ENCODE results near the gene ST8SIA1.

The ST8SIA1 gene

DNA sequence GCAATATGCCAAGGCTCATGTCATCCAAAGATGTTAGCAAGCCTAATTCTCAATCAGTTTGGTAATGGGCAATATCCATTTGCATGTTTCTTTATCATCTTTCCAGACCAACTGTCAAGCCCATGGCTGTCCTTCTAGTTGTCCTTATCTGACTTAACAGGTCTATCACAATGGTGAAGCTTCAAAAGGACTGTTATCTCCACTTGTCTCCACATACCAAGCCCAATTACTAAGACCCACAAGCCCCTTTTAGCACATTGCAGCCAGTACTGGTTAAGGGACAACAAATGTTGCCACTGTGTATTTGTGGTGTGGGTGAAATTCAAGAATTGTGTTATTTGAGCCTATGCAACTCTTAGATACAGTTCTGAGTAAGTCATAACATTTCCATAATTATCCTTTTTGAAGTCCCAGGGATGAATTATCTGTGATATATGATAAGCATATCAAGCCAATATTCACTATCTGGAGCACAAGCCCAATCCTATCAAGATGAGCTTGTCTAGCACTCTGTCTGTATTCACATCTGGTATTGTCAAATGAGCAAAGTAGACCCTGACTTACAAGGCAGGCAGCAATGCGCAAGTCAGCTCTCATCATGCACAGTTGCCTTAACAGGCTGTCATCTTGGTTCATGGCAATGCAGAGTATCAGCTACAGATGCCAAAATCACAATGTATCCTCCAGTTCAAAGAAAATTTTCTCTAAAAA, 19.3 kb upstream of the ST8SIA1 start:
- no peak for TF ChIP-seq JUND (IDR thresholded peaks at IDR 0.05; ENCODE audit: low read depth)
- DNase-seq (ENCODE audit: low read depth in 1 of 2, low spot score in 1 of 2): no peak
- in situ Hi-C loops (cut with HindIII; ENCODE audit: low pct_unique_long_range_greater_than_20kb, low sequenced_read_pairs): no loop called here

DNA sequence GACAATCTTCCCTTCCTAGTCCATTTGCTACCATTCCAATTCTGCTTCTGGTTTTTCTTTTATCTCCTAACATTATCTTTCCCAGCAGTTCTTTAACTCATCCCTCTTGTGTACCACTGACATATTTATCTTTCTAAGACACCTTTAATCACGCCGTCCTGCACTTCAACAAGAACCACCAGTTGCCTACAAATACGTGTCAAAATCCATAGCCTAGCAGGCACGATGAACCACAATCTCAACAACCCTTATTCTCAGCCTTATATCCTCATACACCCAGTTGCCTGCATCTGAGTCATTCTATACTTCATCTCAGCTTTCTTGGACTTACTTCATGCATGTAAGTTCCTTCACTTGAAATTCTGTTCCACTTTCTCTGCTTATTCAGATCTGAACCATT, 16.4 kb upstream of the ST8SIA1 start:
- in situ Hi-C loops (cut with HindIII; ENCODE audit: low pct_unique_long_range_greater_than_20kb, low sequenced_read_pairs): no loop called here
- no peak for DNase-seq (ENCODE audit: low read depth in 1 of 2, low spot score in 1 of 2)

DNA sequence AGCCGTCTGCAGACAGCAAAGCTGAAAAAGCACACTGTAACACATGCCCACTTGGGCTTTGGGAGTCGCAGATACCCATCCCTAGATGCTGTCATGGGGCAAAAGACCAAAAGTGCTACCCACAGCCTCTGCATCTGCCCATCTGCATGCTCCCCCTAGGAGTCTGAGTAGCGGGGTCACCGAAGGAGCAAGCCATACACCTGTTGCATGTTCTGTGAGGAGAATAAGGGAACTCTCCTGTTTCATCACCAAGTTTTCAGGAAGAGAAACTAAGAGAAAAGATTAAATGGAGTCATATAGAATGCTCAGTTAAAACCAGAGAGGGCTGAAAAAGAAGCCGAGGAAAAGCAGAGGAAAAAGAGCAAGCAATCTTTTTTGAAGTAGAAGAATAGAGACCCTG, 13.7 kb upstream of the ST8SIA1 start:
- no peak for TF ChIP-seq JUND (IDR thresholded peaks at IDR 0.05; ENCODE audit: low read depth)
- in situ Hi-C loops (cut with HindIII; ENCODE audit: low pct_unique_long_range_greater_than_20kb, low sequenced_read_pairs): no loop called here
- DNase-seq (ENCODE audit: low read depth in 1 of 2, low spot score in 1 of 2): no peak

More for the DNA sequence above, 16.4 kb upstream of the ST8SIA1 start:
- no peak for TF ChIP-seq JUND (IDR thresholded peaks at IDR 0.05; ENCODE audit: low read depth)

DNA sequence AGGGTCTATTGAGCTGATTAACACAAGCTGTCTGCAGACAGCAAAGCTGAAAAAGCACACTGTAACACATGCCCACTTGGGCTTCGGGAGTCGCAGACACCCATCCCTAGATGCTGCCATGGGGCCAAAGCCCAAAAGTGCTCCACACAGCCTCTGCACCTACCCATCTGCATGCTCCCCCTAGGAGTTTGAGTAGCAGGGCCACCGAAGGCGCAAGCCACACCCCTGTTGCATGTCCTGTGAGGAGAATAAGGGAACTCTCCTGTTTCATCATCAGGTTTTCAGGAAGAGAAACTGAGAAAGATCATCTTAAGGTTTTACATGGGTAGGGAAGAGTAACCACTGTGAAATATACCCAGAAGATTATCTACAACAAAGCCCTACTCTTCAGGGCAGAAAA, 5.6 kb upstream of the ST8SIA1 start:
- DNase-seq (ENCODE audit: low read depth in 1 of 2, low spot score in 1 of 2): no peak
- in situ Hi-C loops (cut with HindIII; ENCODE audit: low pct_unique_long_range_greater_than_20kb, low sequenced_read_pairs): no loop called here
- TF ChIP-seq JUND (IDR thresholded peaks at IDR 0.05; ENCODE audit: low read depth): no peak

DNA sequence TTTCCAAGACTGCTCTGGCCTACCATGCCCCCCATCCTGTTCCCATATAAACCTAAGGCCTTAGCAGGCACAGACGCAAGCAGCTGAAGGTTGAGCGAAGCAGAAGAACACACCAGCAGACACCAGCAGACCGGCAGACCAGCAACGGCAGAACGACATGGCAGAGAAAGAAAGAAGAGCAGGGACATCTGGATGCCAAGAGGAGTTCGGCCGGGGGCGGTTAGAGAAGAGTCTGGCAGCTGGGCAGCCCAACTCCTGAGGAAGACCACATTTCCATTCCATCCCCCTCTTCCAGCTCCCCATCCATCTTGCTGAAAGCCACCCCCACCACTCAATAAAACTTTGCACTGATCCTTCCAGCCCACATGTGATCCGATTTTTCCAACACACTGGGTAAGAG, 5.2 kb upstream of the ST8SIA1 start:
- DNase-seq (ENCODE audit: low read depth in 1 of 2, low spot score in 1 of 2): no peak
- in situ Hi-C loops (cut with HindIII; ENCODE audit: low pct_unique_long_range_greater_than_20kb, low sequenced_read_pairs): no loop called here
- no peak for TF ChIP-seq JUND (IDR thresholded peaks at IDR 0.05; ENCODE audit: low read depth)

DNA sequence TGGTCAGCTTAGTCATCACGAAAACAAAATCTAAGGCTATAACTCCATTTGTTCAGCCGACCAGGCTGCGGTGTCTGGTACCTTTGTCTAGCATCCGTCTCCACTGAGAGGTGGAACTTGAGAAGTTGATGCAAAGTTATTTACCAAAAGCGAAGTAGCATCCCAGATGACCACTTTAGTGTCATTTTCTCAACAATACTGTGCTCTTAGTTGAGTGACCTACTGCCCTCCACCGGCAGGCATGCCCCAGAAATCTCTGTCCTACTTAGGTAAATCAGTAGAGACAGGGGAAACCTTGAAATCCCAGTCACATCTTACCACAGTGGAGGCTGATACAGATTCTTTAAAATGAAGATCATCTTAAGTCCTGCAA, 1.3 kb upstream of the ST8SIA1 start:
- DNase-seq (ENCODE audit: low read depth in 1 of 2, low spot score in 1 of 2): no peak
- TF ChIP-seq JUND (IDR thresholded peaks at IDR 0.05; ENCODE audit: low read depth): no peak
- in situ Hi-C loops (cut with HindIII; ENCODE audit: low pct_unique_long_range_greater_than_20kb, low sequenced_read_pairs): no loop called here

DNA sequence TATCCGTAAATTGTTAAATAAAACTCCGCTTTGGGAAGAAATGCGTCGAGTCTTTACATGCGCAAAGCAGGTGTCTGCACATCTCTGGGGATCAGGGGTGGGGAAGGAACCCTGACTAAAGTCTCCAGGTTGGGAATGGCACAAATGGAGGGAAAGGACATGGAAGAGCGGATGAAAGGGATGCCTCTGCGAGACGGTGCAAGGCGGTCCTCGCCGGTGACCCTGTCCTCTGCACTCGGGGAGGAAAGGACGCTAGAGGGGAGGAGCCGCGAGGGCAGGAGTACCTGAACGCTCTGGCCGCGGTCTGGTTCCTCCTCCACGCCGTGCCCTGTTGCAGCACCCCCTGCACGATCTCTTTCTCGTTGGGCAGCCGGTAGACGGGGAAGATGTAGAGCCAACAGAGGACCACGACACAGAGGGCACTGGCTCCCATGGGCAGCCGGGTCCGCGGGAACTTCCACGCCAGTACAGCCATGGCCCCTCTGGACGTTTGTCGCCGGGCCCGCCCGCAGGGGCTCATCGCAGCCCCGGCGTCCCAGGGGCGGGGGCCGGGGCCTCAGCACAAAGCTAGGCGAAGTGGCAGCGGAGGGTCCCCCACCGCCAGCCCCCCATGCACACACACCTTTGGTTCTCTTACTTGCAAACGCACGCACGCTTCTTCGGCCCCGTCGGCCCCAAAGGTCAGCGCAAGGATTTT, 646 bp downstream of the ST8SIA1 start:
- DNase-seq (ENCODE audit: low read depth in 1 of 2, low spot score in 1 of 2): no peak
- no peak for TF ChIP-seq JUND (IDR thresholded peaks at IDR 0.05; ENCODE audit: low read depth)
- in situ Hi-C loops (cut with HindIII; ENCODE audit: low pct_unique_long_range_greater_than_20kb, low sequenced_read_pairs): no loop called here

DNA sequence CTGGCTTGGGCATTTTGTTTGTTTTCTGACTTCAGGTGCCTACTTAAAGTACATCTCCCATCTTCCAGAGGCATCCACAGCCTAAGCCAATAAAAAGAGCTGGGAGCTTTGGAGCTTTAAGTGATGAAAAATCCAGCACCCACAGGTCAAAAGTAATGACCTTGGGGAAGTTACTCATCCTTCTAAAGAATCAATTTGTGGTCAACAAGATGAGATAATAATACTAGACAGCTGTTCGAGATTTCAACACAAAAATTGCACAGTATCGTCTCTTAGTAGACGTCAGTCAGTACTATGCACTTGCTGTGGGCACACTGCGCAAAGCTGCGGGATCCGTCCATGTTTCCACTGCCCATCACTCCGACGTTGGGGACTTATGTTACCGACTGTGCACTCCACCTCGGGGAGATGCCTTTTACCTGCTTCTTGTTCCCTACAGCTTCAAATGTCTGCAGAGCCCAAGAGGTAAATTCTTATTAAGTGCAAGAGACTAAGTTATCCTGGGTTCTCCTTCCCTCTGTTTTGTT, 1.3 kb downstream of the ST8SIA1 start:
- DNase-seq (ENCODE audit: low read depth in 1 of 2, low spot score in 1 of 2): no peak
- no peak for TF ChIP-seq JUND (IDR thresholded peaks at IDR 0.05; ENCODE audit: low read depth)
- in situ Hi-C loops (cut with HindIII; ENCODE audit: low pct_unique_long_range_greater_than_20kb, low sequenced_read_pairs): no loop called here

DNA sequence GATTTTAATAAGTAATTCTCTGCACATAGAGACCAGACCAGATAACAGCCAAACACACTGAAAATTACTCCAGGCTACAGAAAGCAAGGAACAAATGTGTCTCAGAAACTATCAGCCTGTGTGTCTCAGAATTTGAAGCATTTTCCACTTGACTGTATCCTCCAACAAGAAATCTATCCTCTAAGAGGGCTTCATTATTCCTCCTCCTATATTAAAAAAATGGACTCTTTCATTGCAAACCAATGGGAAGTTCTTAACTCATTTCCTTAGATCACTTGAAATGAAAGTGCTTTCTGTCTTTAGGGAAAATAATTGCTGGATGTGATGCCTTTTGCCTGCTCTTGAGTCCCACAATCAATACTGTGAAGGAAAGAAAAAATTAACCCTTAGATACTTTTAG, 2.3 kb downstream of the ST8SIA1 start:
- no peak for DNase-seq (ENCODE audit: low read depth in 1 of 2, low spot score in 1 of 2)
- in situ Hi-C loops (cut with HindIII; ENCODE audit: low pct_unique_long_range_greater_than_20kb, low sequenced_read_pairs): no loop called here
- TF ChIP-seq JUND (IDR thresholded peaks at IDR 0.05; ENCODE audit: low read depth): no peak

DNA sequence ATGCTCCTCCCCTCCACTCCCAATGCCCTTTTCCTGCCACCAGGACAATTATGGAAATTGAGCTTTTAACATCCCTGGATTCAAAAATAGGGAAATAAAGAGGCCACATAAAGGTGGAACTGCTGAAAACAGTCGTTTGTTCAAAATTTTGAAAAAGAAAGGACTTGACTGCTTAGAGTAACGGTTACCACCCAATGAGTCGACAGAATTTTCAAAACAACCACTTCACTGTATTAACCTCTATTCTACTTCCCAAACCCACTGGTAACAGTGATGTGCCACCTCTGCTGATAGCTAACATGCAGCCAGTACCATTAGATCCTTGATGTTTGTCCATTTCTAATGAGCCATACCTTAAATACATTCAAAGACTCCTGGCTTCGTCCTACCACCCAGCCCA, 4.9 kb downstream of the ST8SIA1 start:
- TF ChIP-seq JUND (IDR thresholded peaks at IDR 0.05; ENCODE audit: low read depth): no peak
- DNase-seq (ENCODE audit: low read depth in 1 of 2, low spot score in 1 of 2): no peak
- in situ Hi-C loops (cut with HindIII; ENCODE audit: low pct_unique_long_range_greater_than_20kb, low sequenced_read_pairs): no loop called here

DNA sequence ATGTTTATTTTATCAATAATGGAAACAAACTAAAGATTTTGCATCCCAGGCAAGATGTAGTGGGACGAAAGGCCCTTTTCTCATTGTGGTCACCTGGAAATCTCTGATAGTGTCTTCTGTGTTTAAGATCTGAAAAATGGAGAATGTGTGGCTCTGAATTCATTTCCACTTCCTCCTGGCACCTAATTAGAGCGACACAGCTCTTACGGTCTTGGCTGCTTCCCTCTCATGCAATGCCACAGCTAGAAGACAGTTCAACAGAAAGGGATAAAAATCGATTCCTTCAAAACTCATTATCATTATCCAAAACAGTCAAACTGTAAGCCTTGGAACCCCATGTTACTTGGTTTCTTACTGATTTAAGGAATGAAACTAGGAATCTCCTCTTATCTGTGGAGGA, 9.3 kb downstream of the ST8SIA1 start:
- in situ Hi-C loops (cut with HindIII; ENCODE audit: low pct_unique_long_range_greater_than_20kb, low sequenced_read_pairs): no loop called here
- DNase-seq (ENCODE audit: low read depth in 1 of 2, low spot score in 1 of 2): no peak
- TF ChIP-seq JUND (IDR thresholded peaks at IDR 0.05; ENCODE audit: low read depth): no peak

DNA sequence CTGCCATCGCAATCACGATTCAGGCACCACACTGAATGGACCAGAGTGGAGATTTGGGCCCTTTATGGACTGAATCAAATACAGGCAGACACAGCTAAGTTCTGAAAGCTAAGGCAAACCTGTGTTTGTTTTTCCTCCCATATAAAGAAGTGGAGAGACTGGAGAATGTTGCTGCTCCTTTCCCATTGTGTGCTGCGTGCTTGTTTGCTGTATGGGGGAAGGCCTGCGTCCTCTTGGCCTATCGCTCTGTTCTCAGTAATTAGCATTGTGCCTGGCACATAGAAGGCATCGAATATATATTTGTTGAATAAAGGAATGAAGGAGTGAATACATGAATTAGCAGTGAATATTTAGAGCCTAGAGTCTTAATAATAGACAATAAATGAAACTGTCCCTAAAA, 12.4 kb downstream of the ST8SIA1 start:
- in situ Hi-C loops (cut with HindIII; ENCODE audit: low pct_unique_long_range_greater_than_20kb, low sequenced_read_pairs): no loop called here
- no peak for DNase-seq (ENCODE audit: low read depth in 1 of 2, low spot score in 1 of 2)
- TF ChIP-seq JUND (IDR thresholded peaks at IDR 0.05; ENCODE audit: low read depth): no peak

DNA sequence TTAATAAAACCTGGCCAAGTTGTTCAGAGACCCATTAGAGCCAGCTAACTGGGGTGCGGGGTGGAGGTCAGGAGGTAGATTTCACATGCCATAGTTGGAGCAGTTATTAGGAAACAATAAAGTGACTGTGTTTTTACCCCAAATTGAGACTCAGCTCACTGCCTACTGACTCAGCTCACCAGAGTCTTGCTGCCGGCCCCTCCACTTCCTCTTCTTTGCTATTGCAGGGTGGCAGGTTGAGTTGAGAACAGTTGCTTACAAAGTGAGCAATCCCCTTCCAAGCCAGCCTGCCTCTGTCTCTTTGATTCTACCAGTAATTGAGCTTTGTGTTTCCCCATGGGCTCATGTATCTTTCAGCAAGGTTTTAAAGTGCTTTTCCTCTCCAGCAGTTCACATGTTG, 12.9 kb downstream of the ST8SIA1 start:
- TF ChIP-seq JUND (IDR thresholded peaks at IDR 0.05; ENCODE audit: low read depth): no peak
- in situ Hi-C loops (cut with HindIII; ENCODE audit: low pct_unique_long_range_greater_than_20kb, low sequenced_read_pairs): no loop called here

More for the DNA sequence above, 12.9 kb downstream of the ST8SIA1 start:
- no peak for DNase-seq (ENCODE audit: low read depth in 1 of 2, low spot score in 1 of 2)

All from T47D (cell line).